GM06990 (cell line): Measurements from ENCODE around the gene ADAMTS6.

Experiments
- DNase-seq: peaks from one replicate; pipeline ENCODE4 v3.0.0-alpha.2; 2011; ENCODE audit not compliant: insufficient read length; ENCODE audit errors: extremely low read depth
- H3K27me3 ChIP-seq: replicated peaks from 2 replicates; pipeline ENCODE4 v1.6.0; 2011; ENCODE audit warnings: low read length; ENCODE audit not compliant: control insufficient read depth, insufficient read depth
- H3K36me3 ChIP-seq: 2 replicates; pipeline ENCODE4 v1.5.1; 2011; ENCODE audit warnings: low read length; ENCODE audit not compliant: control insufficient read depth, insufficient read depth
- H3K4me3 ChIP-seq: replicated peaks from 2 replicates; pipeline ENCODE4 v1.5.1; 2011; ENCODE audit warnings: low read depth, mild to moderate bottlenecking, control low read depth, low read length
- TF ChIP-seq, protein P1 (sequence below): IDR thresholded peaks from 2 replicates; pipeline ENCODE4 v1.5.1; 2011; ENCODE audit warnings: low read length, control low read depth, mild to moderate bottlenecking, inconsistent platforms; ENCODE audit not compliant: insufficient read depth, poor library complexity, severe bottlenecking

ADAMTS6 gene

DNA sequence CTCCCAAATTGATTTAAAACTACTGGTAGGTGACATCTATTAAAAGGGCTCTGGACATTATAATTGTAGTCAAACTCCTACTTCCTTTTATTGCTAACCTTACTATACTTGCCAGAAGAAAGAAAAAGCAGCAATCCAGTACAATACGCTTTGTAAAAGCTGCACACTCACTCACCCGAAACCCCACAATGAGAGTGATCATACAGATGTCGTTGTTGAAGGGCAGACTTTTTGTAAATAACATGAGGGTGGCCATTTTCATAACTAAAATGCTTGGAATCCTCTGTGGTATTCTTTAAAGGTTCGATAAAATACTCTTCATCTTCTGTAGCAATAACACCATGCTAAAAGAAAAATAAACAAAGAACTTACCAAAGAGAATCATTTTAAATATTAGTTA, 21.7 kb downstream of the ADAMTS6 start:
- TF ChIP-seq, protein P1, sequence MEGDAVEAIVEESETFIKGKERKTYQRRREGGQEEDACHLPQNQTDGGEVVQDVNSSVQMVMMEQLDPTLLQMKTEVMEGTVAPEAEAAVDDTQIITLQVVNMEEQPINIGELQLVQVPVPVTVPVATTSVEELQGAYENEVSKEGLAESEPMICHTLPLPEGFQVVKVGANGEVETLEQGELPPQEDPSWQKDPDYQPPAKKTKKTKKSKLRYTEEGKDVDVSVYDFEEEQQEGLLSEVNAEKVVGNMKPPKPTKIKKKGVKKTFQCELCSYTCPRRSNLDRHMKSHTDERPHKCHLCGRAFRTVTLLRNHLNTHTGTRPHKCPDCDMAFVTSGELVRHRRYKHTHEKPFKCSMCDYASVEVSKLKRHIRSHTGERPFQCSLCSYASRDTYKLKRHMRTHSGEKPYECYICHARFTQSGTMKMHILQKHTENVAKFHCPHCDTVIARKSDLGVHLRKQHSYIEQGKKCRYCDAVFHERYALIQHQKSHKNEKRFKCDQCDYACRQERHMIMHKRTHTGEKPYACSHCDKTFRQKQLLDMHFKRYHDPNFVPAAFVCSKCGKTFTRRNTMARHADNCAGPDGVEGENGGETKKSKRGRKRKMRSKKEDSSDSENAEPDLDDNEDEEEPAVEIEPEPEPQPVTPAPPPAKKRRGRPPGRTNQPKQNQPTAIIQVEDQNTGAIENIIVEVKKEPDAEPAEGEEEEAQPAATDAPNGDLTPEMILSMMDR: no peak
- Histone ChIP-seq H3K36me3 (no peaks in the 10 kb centered on the region), H3K27me3 (no peaks in the 10 kb centered on the region), H3K4me3 (no peak overlapping the region)
- DNase-seq: no peak

DNA sequence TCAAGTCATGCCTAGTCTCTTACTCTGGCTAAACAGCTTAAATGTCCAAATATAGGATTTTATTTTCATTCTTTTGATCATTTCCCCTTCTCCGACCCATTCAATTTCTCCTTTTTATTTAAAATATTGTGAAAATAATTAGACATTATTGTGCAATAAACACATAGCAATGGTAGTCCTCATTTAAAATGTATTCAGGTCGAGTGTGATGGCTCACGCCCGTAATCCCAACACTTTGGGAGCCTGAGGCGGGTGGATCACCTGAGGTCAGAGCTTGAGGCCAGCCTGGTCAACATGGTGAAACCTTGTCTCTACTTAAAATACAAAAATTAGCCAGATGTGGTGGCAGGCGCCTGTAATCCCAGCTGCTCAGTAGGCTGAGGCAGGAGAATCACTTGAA, 26.7 kb downstream of the ADAMTS6 start:
- Histone ChIP-seq H3K4me3 (no peak overlapping the region), H3K27me3 (no peaks in the 10 kb centered on the region), H3K36me3 (no peaks in the 10 kb centered on the region)
- TF ChIP-seq, protein P1: no peak
- DNase-seq: no peak

DNA sequence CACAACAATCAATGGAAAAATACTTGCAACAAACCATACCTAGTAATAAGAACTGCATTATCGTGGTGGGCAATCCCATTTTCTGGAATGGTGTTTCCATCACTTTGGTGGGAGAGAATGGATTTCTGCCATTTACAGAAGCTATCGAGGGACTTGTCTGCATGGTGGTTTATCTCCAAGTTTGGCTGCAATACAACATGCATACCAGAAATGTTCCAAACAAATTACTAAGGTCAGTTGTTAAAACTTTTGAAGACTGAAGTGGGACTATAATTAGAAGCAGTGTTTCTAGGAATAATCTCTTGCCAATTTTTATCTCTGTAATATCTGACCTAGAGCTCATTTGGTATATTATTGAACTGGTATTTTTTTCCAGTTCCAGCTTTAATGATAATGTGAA, 30.3 kb downstream of the ADAMTS6 start:
- H3K4me3 ChIP-seq: no peak overlapping the region
- TF ChIP-seq, protein P1: no peak
- H3K27me3 ChIP-seq: no peaks in the 10 kb centered on the region
- no peak for DNase-seq
- H3K36me3 ChIP-seq: no peaks in the 10 kb centered on the region

DNA sequence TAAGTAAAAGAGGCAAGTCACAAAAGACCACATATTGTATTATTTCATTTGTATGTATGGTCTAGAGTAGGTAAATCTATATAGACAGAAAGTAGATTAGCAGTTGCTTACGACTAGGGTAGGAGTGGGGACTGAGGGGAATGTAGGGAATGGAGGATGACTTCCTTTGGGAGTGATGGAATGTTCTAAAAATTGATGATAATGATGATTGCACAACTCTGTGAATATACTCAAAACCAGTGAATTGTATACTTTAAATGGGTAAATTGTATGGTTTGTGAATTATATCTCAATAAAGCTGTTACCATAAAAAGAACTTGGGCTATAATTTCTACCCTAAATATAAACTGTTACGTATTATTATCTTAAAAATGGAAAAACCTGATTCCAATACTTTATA, 35.0 kb downstream of the ADAMTS6 start:
- DNase-seq: no peak

DNA sequence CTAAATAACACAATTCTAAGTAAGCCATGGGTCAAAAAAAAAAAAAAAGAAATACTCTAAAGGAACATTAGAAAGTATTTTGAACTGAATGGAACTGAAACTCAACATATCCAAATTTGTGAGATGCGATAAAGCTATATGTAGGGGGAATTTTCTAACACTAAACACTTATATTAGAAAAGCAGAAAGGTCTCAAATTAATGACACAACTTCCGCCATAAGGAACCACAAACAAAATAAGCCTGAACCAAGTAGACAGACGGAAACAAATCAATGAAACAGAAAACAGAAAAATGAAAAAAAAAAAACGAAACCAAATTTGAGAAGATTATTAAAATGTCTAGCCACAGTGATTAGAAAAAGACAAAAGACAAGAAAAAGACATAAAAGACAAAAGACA, 39.9 kb downstream of the ADAMTS6 start:
- Histone ChIP-seq H3K4me3 (no peak overlapping the region), H3K36me3 (no peaks in the 10 kb centered on the region), H3K27me3 (no peaks in the 10 kb centered on the region)
- TF ChIP-seq, protein P1: no peak
- no peak for DNase-seq

More for the DNA sequence above, 35.0 kb downstream of the ADAMTS6 start:
- TF ChIP-seq, protein P1: no peak
- Histone ChIP-seq H3K36me3 (no peaks in the 10 kb centered on the region), H3K4me3 (no peak overlapping the region), H3K27me3 (no peaks in the 10 kb centered on the region)

DNA sequence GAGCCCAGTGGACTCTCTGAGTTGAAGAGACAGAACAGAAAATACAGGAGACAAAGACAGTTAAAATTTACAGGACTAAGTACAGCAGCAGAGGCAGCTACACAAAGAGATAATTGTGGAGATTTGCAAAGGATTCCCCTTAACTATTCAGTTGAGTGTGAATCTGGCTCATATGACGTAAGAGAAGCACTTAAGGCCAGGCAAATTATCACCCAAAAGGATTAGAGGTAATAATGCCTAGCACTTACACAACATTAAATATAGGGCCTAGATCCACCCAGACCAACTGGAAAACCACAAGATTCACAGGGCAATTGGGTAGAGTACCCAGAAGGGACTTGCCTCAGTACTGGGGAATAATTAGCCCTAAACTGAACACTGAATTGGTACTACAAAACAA, 41.3 kb downstream of the ADAMTS6 start:
- TF ChIP-seq, protein P1: no peak
- no peaks in the 10 kb centered on the region for H3K27me3 ChIP-seq
- no peak overlapping the region for H3K4me3 ChIP-seq
- H3K36me3 ChIP-seq: no peaks in the 10 kb centered on the region
- DNase-seq: no peak
